GM21447 (cell line): Measurements from ENCODE around the gene CRTC3.
"Not testable (repeated sequence)": the region's sequence is repeated elsewhere in the genome, so short reads cannot be mapped to it uniquely, and the experiment has no call there.

Experiments
- ATAC-seq: cut with Tn5 transposase; IDR thresholded peaks from one replicate; pipeline ENCODE4 v1.9.1; 2021; ENCODE audit not compliant: unreplicated experiment

Gene CRTC3

GRCh38 chr15:90667755-90668345, 138.1 kb downstream of the CRTC3 start:
- not testable (repeated sequence) for ATAC-seq

- not testable (repeated sequence) for ATAC-seq
Observed at GRCh38 chr15:90670631-90671030, 140.9 kb downstream of the CRTC3 start.

GRCh38 chr15:90671216-90671615, 141.5 kb downstream of the CRTC3 start:
- no peak for ATAC-seq

GRCh38 chr15:90673357-90673756, 143.6 kb downstream of the CRTC3 start:
- ATAC-seq = not testable (repeated sequence)

- no peak for ATAC-seq
Observed at GRCh38 chr15:90674476-90674875, 144.8 kb downstream of the CRTC3 start.

GRCh38 chr15:90675464-90675863, 145.7 kb downstream of the CRTC3 start:
- ATAC-seq = no peak

- no peak for ATAC-seq
Observed at GRCh38 chr15:90677807-90678790, 148.4 kb downstream of the CRTC3 start.

GRCh38 chr15:90679959-90680358, 150.2 kb downstream of the CRTC3 start:
- ATAC-seq = no peak

- no peak for ATAC-seq
Observed at GRCh38 chr15:90680371-90680935, 150.7 kb downstream of the CRTC3 start.

GRCh38 chr15:90681056-90681455, 151.3 kb downstream of the CRTC3 start:
- no peak for ATAC-seq

- ATAC-seq = no peak
Observed at GRCh38 chr15:90681480-90681879, 151.8 kb downstream of the CRTC3 start.

GRCh38 chr15:90683371-90683770, 153.6 kb downstream of the CRTC3 start:
- no peak for ATAC-seq

- no peak for ATAC-seq
Observed at GRCh38 chr15:90683876-90684275, 154.2 kb downstream of the CRTC3 start.

GRCh38 chr15:90684281-90684680, 154.6 kb downstream of the CRTC3 start:
- ATAC-seq = no peak

- ATAC-seq = peak; percentile 20
Observed at GRCh38 chr15:90685591-90686434, 156.1 kb downstream of the CRTC3 start.

- ATAC-seq = peak; percentile 86
Observed at GRCh38 chr15:90686435-90687218, 156.9 kb downstream of the CRTC3 start.

GRCh38 chr15:90689326-90689961, 159.7 kb downstream of the CRTC3 start:
- ATAC-seq = not testable (repeated sequence)

GRCh38 chr15:90690585-90690984, 160.9 kb downstream of the CRTC3 start:
- ATAC-seq = no peak

GRCh38 chr15:90691369-90691768, 161.6 kb downstream of the CRTC3 start:
- ATAC-seq = no peak
